Tibial nerve (tissue), 4 donors: Measurements from ENCODE around the gene PLEKHG7.

Source experiments
- EP300 ChIP-seq, 2 donors: sonication (generic); formaldehyde crosslinking; IDR thresholded peaks; one replicate each; pipeline ENCODE4 v1.6.1; 2017; ENCODE audit warnings: antibody characterized with exemption in 2 of 2, mild to moderate bottlenecking in 1 of 2
- POLR2A ChIP-seq, 2 donors: fragments of 450-650 bp; IDR thresholded peaks; one replicate each; pipeline ENCODE4 v1.6.1; 2017; ENCODE audit warnings: antibody characterized with exemption in 2 of 2, mild to moderate bottlenecking in 2 of 2, moderate library complexity in 2 of 2
- TF ChIP-seq, protein P1 (sequence below), 5 experiments: fragments of 200-600 bp in 3 of 5; fragments of 450-650 bp in 2 of 5; sonication (generic) in 3 of 5; IDR thresholded peaks; one replicate each; pipeline ENCODE4 v1.5.1; 2016 to 2019; ENCODE audit warnings: antibody characterized with exemption in 5 of 5, mild to moderate bottlenecking in 3 of 5, moderate library complexity in 2 of 5

DNA sequence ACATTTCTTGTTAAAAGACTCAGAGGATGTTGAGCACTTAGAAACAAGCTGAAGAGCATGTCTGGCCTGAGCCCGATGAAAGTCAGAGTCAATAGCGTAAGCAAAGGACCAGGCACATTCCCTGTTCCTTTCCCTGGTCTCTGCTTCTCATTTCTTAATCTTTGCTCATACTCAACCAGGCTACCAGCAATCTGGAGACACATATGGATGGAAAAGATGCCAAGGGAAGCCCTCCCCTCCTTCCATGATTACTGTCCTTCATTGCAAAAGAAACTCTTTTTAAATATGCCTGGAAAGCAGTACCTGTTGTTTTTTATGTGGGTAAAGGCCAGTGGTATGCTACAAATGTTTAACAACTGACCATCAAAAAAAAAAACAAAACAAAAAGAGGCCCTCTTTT is 44.2 kb upstream of the PLEKHG7 start:
- TF ChIP-seq POLR2A (IDR thresholded peaks at IDR 0.05) (no peak), EP300 (IDR thresholded peaks at IDR 0.05) (no peak)
- TF ChIP-seq, protein P1, sequence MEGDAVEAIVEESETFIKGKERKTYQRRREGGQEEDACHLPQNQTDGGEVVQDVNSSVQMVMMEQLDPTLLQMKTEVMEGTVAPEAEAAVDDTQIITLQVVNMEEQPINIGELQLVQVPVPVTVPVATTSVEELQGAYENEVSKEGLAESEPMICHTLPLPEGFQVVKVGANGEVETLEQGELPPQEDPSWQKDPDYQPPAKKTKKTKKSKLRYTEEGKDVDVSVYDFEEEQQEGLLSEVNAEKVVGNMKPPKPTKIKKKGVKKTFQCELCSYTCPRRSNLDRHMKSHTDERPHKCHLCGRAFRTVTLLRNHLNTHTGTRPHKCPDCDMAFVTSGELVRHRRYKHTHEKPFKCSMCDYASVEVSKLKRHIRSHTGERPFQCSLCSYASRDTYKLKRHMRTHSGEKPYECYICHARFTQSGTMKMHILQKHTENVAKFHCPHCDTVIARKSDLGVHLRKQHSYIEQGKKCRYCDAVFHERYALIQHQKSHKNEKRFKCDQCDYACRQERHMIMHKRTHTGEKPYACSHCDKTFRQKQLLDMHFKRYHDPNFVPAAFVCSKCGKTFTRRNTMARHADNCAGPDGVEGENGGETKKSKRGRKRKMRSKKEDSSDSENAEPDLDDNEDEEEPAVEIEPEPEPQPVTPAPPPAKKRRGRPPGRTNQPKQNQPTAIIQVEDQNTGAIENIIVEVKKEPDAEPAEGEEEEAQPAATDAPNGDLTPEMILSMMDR (IDR thresholded peaks at IDR 0.05): no peak
